HG03025 (cell line): ENCODE measurements around the gene HAO2.

Experiments used
- ATAC-seq: cut with Tn5 transposase; IDR thresholded peaks from one replicate; pipeline ENCODE4 v1.9.1; 2021; ENCODE audit warnings: mild to moderate bottlenecking, moderate library complexity; ENCODE audit not compliant: unreplicated experiment, low FRiP score

Gene HAO2

GRCh38 chr1:119428991-119429390 is 60.4 kb downstream of the HAO2 start:
- ATAC-seq, result no peak

GRCh38 chr1:119429687-119430086 is 61.1 kb downstream of the HAO2 start:
- no peak for ATAC-seq

DNA sequence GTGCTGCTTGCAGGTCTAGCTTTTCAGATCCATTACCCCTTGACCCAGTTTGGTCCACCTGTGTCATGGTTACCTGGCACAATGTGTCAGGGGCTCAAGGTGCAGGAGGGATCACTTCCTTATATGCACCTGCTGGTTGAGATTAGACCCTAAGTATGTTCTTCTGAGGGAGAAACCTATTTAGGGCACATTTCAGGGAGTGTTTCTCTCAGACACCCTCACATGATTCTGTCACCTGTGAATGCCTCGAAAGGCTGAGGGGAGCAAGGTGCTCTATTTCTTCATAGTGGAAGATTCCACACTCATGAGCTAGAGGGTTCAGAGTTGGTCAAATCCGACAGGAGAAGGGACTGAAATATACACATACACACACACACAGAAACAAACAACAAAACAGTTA is 61.9 kb downstream of the HAO2 start:
- no peak for ATAC-seq

GRCh38 chr1:119431836-119432235 is 63.3 kb downstream of the HAO2 start:
- ATAC-seq, result no peak

DNA sequence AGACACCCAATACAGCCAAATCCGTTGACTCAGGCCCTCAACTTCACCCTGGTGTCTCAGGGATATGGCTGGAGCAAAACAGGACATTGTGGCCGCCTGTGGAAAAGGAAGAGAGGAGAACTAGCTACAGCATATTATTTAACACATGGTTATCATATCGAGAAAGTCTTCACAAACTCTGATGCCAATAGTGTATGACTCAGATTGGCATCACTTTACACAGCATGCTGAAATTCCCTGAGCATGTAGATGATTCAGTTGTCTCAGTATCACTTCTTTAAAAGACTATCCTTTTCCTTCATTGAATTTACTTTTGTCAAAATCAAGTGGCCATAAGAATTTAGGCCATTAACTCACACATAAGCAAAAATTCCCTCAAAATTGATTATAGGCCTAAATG is 66.5 kb downstream of the HAO2 start:
- no peak for ATAC-seq

DNA sequence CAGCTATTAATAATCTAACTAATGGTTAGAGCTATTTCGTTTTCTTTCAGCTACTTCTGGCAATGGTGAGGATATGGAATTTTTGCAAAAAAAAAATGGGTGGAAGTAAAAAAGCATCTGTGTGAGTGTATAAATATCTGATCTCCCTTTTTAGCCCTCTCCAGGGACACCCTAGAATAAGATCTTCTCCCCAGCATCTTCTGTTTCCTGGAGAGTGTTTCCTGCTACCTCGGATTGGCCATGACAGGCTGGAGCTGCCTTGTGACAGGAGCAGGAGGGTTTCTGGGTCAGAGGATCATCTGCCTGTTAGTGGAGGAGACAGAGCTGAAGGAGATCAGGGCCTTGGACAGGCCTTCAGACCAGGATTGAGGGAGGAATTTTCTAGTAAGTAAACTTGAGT is 70.2 kb downstream of the HAO2 start:
- ATAC-seq, result no peak

- ATAC-seq, result no peak
Observed at GRCh38 chr1:119440721-119441307, 72.2 kb downstream of the HAO2 start.

DNA sequence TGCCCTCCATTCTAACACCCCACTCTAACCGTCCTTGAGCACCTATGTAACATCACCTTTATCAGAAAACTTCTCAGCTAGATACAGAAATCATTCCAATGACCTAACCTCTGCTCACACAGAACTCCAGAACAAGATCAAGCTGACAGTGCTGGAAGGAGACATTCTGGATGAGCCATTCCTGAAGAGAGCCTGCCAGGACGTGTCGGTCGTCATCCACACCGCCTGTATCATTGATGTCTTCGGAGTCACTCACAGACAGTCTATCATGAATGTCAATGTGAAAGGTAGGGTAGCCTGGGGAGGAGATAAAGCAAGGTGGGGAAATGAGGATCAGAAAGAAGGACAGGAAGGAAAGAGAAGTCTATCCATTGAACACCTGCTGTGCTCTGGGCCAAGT is 74.2 kb downstream of the HAO2 start:
- no peak for ATAC-seq
